ENCODE results near the gene ARHGEF5. TPM values are rescaled to one million over a fixed set of nuclear protein-coding genes. Genes with fewer than 3 reads are reported as not detected.

Gene ARHGEF5
- total and polyA plus RNA-seq, 2 experiments from 2014 or later, result 10.2 to 27.1 TPM

- H3K79me2 ChIP-seq (replicated peaks; ENCODE audit: insufficient read depth), result no peaks in the 10 kb centered on the region
- ATAC-seq (peak; percentile 62), DNase-seq (ENCODE audit: low spot score) (peak; percentile 34)
- no peak overlapping the region for H3K4me3 ChIP-seq
- no peaks in the 10 kb centered on the region for H4K20me1 ChIP-seq (replicated peaks; ENCODE audit: insufficient read depth)
- H3K27ac ChIP-seq (ENCODE audit: low read depth), result peak overlapping the region; percentile 74
- TF ChIP-seq, protein P1, sequence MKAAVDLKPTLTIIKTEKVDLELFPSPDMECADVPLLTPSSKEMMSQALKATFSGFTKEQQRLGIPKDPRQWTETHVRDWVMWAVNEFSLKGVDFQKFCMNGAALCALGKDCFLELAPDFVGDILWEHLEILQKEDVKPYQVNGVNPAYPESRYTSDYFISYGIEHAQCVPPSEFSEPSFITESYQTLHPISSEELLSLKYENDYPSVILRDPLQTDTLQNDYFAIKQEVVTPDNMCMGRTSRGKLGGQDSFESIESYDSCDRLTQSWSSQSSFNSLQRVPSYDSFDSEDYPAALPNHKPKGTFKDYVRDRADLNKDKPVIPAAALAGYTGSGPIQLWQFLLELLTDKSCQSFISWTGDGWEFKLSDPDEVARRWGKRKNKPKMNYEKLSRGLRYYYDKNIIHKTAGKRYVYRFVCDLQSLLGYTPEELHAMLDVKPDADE (IDR thresholded peaks at IDR 0.05), result no peak
- peaks cover 23% of the 10 kb centered on the region for H3K4me1 Mint-ChIP-seq
- peaks cover 3% of the 10 kb centered on the region; the same call in 1 of the 3 replicates for H3K9me3 Mint-ChIP-seq
- no peaks in the 10 kb centered on the region for H3K27me3 ChIP-seq (ENCODE audit: insufficient read depth)
- H3K4me1 ChIP-seq (ENCODE audit: insufficient read depth), result peaks cover 15% of the 10 kb centered on the region; the same call in 1 of the 2 replicates
- H3K27me3 Mint-ChIP-seq (ENCODE audit: insufficient read depth, low read depth, poor library complexity), result peaks cover 11% of the 10 kb centered on the region
- no peaks in the 10 kb centered on the region for H3K9me2 ChIP-seq (ENCODE audit: insufficient read depth)
- H3K4me3 Mint-ChIP-seq, result no peak overlapping the region
- H3K36me3 ChIP-seq (ENCODE audit: insufficient read depth), result peaks cover 9% of the 10 kb centered on the region
- peaks cover 13% of the 10 kb centered on the region for H3K36me3 Mint-ChIP-seq (ENCODE audit: low read depth)
- H3K4me2 ChIP-seq, result 0 out of 2 replicates have a peak overlapping the region, but pooled peaks have one; percentile 7
- H2AFZ ChIP-seq, result peak overlapping the region; percentile 77; the same call in 1 of the 2 replicates
- H3F3A ChIP-seq (replicated peaks; ENCODE audit: low read depth), result 0 out of 2 replicates have a peak, but pooled peaks cover 2% of the 10 kb centered on the region
- peak overlapping the region; percentile 23 for H3K27ac Mint-ChIP-seq
These were observed 29.5 kb downstream of the ARHGEF5 start for GRCh38 chr7:144384555-144385245.

- no peak overlapping the region for H3K27ac Mint-ChIP-seq
- Histone ChIP-seq H3K9me2 (ENCODE audit: insufficient read depth) (no peaks in the 10 kb centered on the region), H3K4me2 (no peak overlapping the region), H3K4me1 (ENCODE audit: insufficient read depth) (peaks cover 15% of the 10 kb centered on the region; the same call in 1 of the 2 replicates), H3K27ac (ENCODE audit: low read depth) (no peak overlapping the region), H4K20me1 (replicated peaks; ENCODE audit: insufficient read depth) (no peaks in the 10 kb centered on the region), H3K4me3 (no peak overlapping the region), H3K27me3 (ENCODE audit: insufficient read depth) (no peaks in the 10 kb centered on the region), H3K36me3 (ENCODE audit: insufficient read depth) (no peaks in the 10 kb centered on the region), H2AFZ (no peak overlapping the region), H3K79me2 (replicated peaks; ENCODE audit: insufficient read depth) (no peaks in the 10 kb centered on the region), H3F3A (replicated peaks; ENCODE audit: low read depth) (0 out of 2 replicates have a peak, but pooled peaks cover 2% of the 10 kb centered on the region)
- H3K27me3 Mint-ChIP-seq (ENCODE audit: insufficient read depth, low read depth, poor library complexity), result peaks cover 14% of the 10 kb centered on the region
- no peak overlapping the region for H3K4me3 Mint-ChIP-seq
- DNase-seq (ENCODE audit: low spot score) (no peak), ATAC-seq (no peak)
- no peak for TF ChIP-seq ZNF331 (CRISPR knock-in tag; IDR thresholded peaks at IDR 0.05; ENCODE audit: low read depth)
- no peak for TF ChIP-seq EZH2phosphoT487 (IDR thresholded peaks at IDR 0.05; ENCODE audit: unreplicated experiment)
- TF ChIP-seq, protein P1 (IDR thresholded peaks at IDR 0.05), result no peak
- no peak for TF ChIP-seq NANOG (IDR thresholded peaks at IDR 0.05; ENCODE audit: borderline replicate concordance)
- no peak for TF ChIP-seq ZNF114 (CRISPR knock-in tag; IDR thresholded peaks at IDR 0.05)
- TF ChIP-seq, protein P2, sequence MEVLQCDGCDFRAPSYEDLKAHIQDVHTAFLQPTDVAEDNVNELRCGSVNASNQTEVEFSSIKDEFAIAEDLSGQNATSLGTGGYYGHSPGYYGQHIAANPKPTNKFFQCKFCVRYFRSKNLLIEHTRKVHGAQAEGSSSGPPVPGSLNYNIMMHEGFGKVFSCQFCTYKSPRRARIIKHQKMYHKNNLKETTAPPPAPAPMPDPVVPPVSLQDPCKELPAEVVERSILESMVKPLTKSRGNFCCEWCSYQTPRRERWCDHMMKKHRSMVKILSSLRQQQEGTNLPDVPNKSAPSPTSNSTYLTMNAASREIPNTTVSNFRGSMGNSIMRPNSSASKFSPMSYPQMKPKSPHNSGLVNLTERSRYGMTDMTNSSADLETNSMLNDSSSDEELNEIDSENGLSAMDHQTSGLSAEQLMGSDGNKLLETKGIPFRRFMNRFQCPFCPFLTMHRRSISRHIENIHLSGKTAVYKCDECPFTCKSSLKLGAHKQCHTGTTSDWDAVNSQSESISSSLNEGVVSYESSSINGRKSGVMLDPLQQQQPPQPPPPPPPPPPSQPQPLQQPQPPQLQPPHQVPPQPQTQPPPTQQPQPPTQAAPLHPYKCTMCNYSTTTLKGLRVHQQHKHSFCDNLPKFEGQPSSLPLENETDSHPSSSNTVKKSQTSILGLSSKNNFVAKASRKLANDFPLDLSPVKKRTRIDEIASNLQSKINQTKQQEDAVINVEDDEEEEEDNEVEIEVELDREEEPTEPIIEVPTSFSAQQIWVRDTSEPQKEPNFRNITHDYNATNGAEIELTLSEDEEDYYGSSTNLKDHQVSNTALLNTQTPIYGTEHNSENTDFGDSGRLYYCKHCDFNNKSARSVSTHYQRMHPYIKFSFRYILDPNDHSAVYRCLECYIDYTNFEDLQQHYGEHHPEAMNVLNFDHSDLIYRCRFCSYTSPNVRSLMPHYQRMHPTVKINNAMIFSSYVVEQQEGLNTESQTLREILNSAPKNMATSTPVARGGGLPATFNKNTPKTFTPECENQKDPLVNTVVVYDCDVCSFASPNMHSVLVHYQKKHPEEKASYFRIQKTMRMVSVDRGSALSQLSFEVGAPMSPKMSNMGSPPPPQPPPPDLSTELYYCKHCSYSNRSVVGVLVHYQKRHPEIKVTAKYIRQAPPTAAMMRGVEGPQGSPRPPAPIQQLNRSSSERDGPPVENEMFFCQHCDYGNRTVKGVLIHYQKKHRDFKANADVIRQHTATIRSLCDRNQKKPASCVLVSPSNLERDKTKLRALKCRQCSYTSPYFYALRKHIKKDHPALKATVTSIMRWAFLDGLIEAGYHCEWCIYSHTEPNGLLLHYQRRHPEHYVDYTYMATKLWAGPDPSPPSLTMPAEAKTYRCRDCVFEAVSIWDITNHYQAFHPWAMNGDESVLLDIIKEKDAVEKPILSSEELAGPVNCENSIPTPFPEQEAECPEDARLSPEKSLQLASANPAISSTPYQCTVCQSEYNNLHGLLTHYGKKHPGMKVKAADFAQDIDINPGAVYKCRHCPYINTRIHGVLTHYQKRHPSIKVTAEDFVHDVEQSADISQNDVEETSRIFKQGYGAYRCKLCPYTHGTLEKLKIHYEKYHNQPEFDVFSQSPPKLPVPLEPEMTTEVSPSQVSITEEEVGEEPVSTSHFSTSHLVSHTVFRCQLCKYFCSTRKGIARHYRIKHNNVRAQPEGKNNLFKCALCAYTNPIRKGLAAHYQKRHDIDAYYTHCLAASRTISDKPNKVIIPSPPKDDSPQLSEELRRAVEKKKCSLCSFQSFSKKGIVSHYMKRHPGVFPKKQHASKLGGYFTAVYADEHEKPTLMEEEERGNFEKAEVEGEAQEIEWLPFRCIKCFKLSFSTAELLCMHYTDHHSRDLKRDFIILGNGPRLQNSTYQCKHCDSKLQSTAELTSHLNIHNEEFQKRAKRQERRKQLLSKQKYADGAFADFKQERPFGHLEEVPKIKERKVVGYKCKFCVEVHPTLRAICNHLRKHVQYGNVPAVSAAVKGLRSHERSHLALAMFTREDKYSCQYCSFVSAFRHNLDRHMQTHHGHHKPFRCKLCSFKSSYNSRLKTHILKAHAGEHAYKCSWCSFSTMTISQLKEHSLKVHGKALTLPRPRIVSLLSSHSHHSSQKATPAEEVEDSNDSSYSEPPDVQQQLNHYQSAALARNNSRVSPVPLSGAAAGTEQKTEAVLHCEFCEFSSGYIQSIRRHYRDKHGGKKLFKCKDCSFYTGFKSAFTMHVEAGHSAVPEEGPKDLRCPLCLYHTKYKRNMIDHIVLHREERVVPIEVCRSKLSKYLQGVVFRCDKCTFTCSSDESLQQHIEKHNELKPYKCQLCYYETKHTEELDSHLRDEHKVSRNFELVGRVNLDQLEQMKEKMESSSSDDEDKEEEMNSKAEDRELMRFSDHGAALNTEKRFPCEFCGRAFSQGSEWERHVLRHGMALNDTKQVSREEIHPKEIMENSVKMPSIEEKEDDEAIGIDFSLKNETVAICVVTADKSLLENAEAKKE (CRISPR knock-in tag; IDR thresholded peaks at IDR 0.05), result no peak
- TF ChIP-seq CREB1 (CRISPR knock-in tag; IDR thresholded peaks at IDR 0.05; ENCODE audit: low read depth), result no peak
- TF ChIP-seq, protein P3, sequence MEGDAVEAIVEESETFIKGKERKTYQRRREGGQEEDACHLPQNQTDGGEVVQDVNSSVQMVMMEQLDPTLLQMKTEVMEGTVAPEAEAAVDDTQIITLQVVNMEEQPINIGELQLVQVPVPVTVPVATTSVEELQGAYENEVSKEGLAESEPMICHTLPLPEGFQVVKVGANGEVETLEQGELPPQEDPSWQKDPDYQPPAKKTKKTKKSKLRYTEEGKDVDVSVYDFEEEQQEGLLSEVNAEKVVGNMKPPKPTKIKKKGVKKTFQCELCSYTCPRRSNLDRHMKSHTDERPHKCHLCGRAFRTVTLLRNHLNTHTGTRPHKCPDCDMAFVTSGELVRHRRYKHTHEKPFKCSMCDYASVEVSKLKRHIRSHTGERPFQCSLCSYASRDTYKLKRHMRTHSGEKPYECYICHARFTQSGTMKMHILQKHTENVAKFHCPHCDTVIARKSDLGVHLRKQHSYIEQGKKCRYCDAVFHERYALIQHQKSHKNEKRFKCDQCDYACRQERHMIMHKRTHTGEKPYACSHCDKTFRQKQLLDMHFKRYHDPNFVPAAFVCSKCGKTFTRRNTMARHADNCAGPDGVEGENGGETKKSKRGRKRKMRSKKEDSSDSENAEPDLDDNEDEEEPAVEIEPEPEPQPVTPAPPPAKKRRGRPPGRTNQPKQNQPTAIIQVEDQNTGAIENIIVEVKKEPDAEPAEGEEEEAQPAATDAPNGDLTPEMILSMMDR (conservative IDR thresholded peaks at IDR 0.05; ENCODE audit: low read depth in 2 of 2), result no peak
- no peak for TF ChIP-seq JUNB (IDR thresholded peaks at IDR 0.05; ENCODE audit: unreplicated experiment)
- TF ChIP-seq STAT1 (IDR thresholded peaks at IDR 0.05; ENCODE audit: unreplicated experiment), result no peak
- peaks cover 3% of the 10 kb centered on the region; the same call in 1 of the 3 replicates for H3K9me3 Mint-ChIP-seq
- H3K4me1 Mint-ChIP-seq, result peaks cover 32% of the 10 kb centered on the region
- no peaks in the 10 kb centered on the region for H3K36me3 Mint-ChIP-seq (ENCODE audit: low read depth)
These were observed 31.5 kb downstream of the ARHGEF5 start for GRCh38 chr7:144386741-144387140.

Data from GM23338 (cell line).